Astrocyte of the spinal cord (primary cell): Measurements from ENCODE around the gene MAPKAPK5.

Source experiments
- DNase-seq: peaks from one replicate; pipeline ENCODE4 v3.0.0; 2011; ENCODE audit warnings: low read depth, low spot score
- H3K4me3 ChIP-seq: 2 replicates; pipeline ENCODE4 v1.5.1; 2011; ENCODE audit warnings: low read depth, mild to moderate bottlenecking, low read length, moderate library complexity
- CTCF ChIP-seq: IDR thresholded peaks from 2 replicates; pipeline ENCODE4 v1.5.1; 2012; ENCODE audit warnings: low read depth, mild to moderate bottlenecking, low read length, inconsistent platforms
- in situ Hi-C: cut with HindIII; loops from 2 replicates; pipeline ENCODE4 v1.10.0; 2017; ENCODE audit warnings: low sequenced_read_pairs

Gene MAPKAPK5

GRCh38 chr12:111841236-111841749 is 735 bp upstream of the MAPKAPK5 start:
- TF ChIP-seq CTCF = no peak
- in situ Hi-C loops = no loop called here
- peak overlapping the region; percentile 92 for H3K4me3 ChIP-seq
- DNase-seq = no peak

GRCh38 chr12:111842556-111843396 is 748 bp downstream of the MAPKAPK5 start:
- TF ChIP-seq CTCF = no peak
- in situ Hi-C loops = no loop called here
- peak; percentile 12 for DNase-seq
- H3K4me3 ChIP-seq = peak overlapping the region; percentile 92

- in situ Hi-C loops = no loop called here
- DNase-seq = no peak
- TF ChIP-seq CTCF = no peak
These were observed 4.0 kb downstream of the MAPKAPK5 start for GRCh38 chr12:111846016-111846415.

GRCh38 chr12:111850526-111850925 is 8.5 kb downstream of the MAPKAPK5 start:
- H3K4me3 ChIP-seq = no peak overlapping the region

More at GRCh38 chr12:111846016-111846415, 4.0 kb downstream of the MAPKAPK5 start:
- H3K4me3 ChIP-seq = no peak overlapping the region

GRCh38 chr12:111858186-111858585 is 16.2 kb downstream of the MAPKAPK5 start:
- TF ChIP-seq CTCF = no peak
- DNase-seq = no peak
- in situ Hi-C loops = no loop called here
- H3K4me3 ChIP-seq = no peak overlapping the region

More at GRCh38 chr12:111850526-111850925, 8.5 kb downstream of the MAPKAPK5 start:
- no peak for DNase-seq
- in situ Hi-C loops = no loop called here
- TF ChIP-seq CTCF = no peak

- in situ Hi-C loops = no loop called here
- no peak for TF ChIP-seq CTCF
- DNase-seq = no peak
- no peak overlapping the region for H3K4me3 ChIP-seq
These were observed 16.8 kb downstream of the MAPKAPK5 start for GRCh38 chr12:111858778-111859177.
